ENCODE data around the gene CGNL1.

Gene CGNL1

GRCh38 chr15:57385923-57386390, 9.7 kb downstream of the CGNL1 start:
- no peak for DNase-seq

- no peak for DNase-seq
Measured at GRCh38 chr15:57386976-57387375, 10.7 kb downstream of the CGNL1 start.

GRCh38 chr15:57387564-57388076, 11.3 kb downstream of the CGNL1 start:
- DNase-seq, result no peak

- no peak for DNase-seq
Measured at GRCh38 chr15:57388464-57388863, 12.2 kb downstream of the CGNL1 start.

- DNase-seq, result no peak
Measured at GRCh38 chr15:57389991-57390390, 13.7 kb downstream of the CGNL1 start.

GRCh38 chr15:57390583-57390982, 14.3 kb downstream of the CGNL1 start:
- no peak for DNase-seq

- no peak for DNase-seq
Measured at GRCh38 chr15:57391537-57391936, 15.2 kb downstream of the CGNL1 start.

GRCh38 chr15:57393061-57393460, 16.8 kb downstream of the CGNL1 start:
- DNase-seq, result no peak

GRCh38 chr15:57395292-57395691, 19.0 kb downstream of the CGNL1 start:
- DNase-seq, result no peak

- no peak for DNase-seq
Measured at GRCh38 chr15:57398336-57398735, 22.0 kb downstream of the CGNL1 start.

- DNase-seq, result no peak
Measured at GRCh38 chr15:57401546-57401945, 25.2 kb downstream of the CGNL1 start.

- DNase-seq, result no peak
Measured at GRCh38 chr15:57403017-57403416, 26.7 kb downstream of the CGNL1 start.

- no peak for DNase-seq
Measured at GRCh38 chr15:57403566-57404325, 27.4 kb downstream of the CGNL1 start.

GRCh38 chr15:57405133-57405532, 28.8 kb downstream of the CGNL1 start:
- DNase-seq, result no peak

GRCh38 chr15:57406062-57406772, 29.9 kb downstream of the CGNL1 start:
- DNase-seq, result no peak

GRCh38 chr15:57410373-57410772, 34.1 kb downstream of the CGNL1 start:
- no peak for DNase-seq

- no peak for DNase-seq
Measured at GRCh38 chr15:57411945-57412768, 35.9 kb downstream of the CGNL1 start.

- no peak for DNase-seq
Measured at GRCh38 chr15:57415602-57416001, 39.3 kb downstream of the CGNL1 start.

- DNase-seq, result no peak
Measured at GRCh38 chr15:57418635-57419034, 42.3 kb downstream of the CGNL1 start.

GRCh38 chr15:57419335-57419734, 43.0 kb downstream of the CGNL1 start:
- DNase-seq, result no peak

- DNase-seq, result no peak
Measured at GRCh38 chr15:57421110-57421509, 44.8 kb downstream of the CGNL1 start.

- DNase-seq, result no peak
Measured at GRCh38 chr15:57421551-57421950, 45.2 kb downstream of the CGNL1 start.

- no peak for DNase-seq
Measured at GRCh38 chr15:57422113-57422754, 45.9 kb downstream of the CGNL1 start.
